ENCODE measurements around the gene KIF3A.
"Not testable (repeated sequence)": the region's sequence is repeated elsewhere in the genome, so short reads cannot be mapped to it uniquely, and the experiment has no call there.

The KIF3A gene

GRCh38 chr5:132704875-132705274 is 32.5 kb downstream of the KIF3A start:
- Histone ChIP-seq H3K36me3 (peaks cover 12 to 36% (median 27%) of the 10 kb centered on the region in 3 donors), H3K27ac (no peak overlapping the region), H3K27me3 (no peaks in the 10 kb centered on the region), H3K4me1 (no peaks in the 10 kb centered on the region), H3K4me3 (no peak overlapping the region), H3K9me3 (no peaks in the 10 kb centered on the region)
- TF ChIP-seq CTCF (IDR thresholded peaks at IDR 0.05) = no peak
- intact Hi-C loops (cut with DNase I; ENCODE audit: low total_unique reads) = no loop called here
- DNase-seq = no peak

- intact Hi-C loops (cut with DNase I; ENCODE audit: low total_unique reads) = no loop called here
- DNase-seq = no peak
- no peak overlapping the region for H3K27ac ChIP-seq
- H3K4me1 ChIP-seq = no peaks in the 10 kb centered on the region
- H3K9me3 ChIP-seq = no peaks in the 10 kb centered on the region
- no peak for TF ChIP-seq CTCF (IDR thresholded peaks at IDR 0.05)
- no peak overlapping the region for H3K4me3 ChIP-seq
- H3K36me3 ChIP-seq = peaks cover 14 to 64% (median 36%) of the 10 kb centered on the region in 3 donors
- H3K27me3 ChIP-seq = no peaks in the 10 kb centered on the region
Observed at GRCh38 chr5:132695956-132696355, 41.4 kb downstream of the KIF3A start.

- Histone ChIP-seq H3K9me3 (no peaks in the 10 kb centered on the region), H3K4me3 (no peak overlapping the region), H3K27me3 (no peaks in the 10 kb centered on the region), H3K36me3 (peaks cover 0 to 34% (median 12%) of the 10 kb centered on the region in 3 donors), H3K27ac (no peak overlapping the region), H3K4me1 (no peaks in the 10 kb centered on the region)
- TF ChIP-seq CTCF (IDR thresholded peaks at IDR 0.05) = no peak
- intact Hi-C loops (cut with DNase I; ENCODE audit: low total_unique reads) = no loop called here
- DNase-seq = no peak
Observed at GRCh38 chr5:132692632-132692967, 44.7 kb downstream of the KIF3A start.

- intact Hi-C loops (cut with DNase I; ENCODE audit: low total_unique reads); H3K9me3 ChIP-seq; H3K27ac ChIP-seq; H3K4me3 ChIP-seq; DNase-seq; H3K4me1 ChIP-seq; H3K27me3 ChIP-seq: not testable (repeated sequence)
- H3K36me3 ChIP-seq = peaks cover 0 to 30% (median 9%) of the 10 kb centered on the region in 3 donors
Observed at GRCh38 chr5:132691755-132692631, 45.4 kb downstream of the KIF3A start.

- Histone ChIP-seq H3K36me3 (peaks cover 0 to 23% (median 6%) of the 10 kb centered on the region in 3 donors), H3K27ac (no peak overlapping the region), H3K4me3 (no peak overlapping the region), H3K9me3 (no peaks in the 10 kb centered on the region), H3K4me1 (no peaks in the 10 kb centered on the region), H3K27me3 (no peaks in the 10 kb centered on the region)
- intact Hi-C loops (cut with DNase I; ENCODE audit: low total_unique reads) = no loop called here
- no peak for DNase-seq
- TF ChIP-seq CTCF (IDR thresholded peaks at IDR 0.05) = no peak
Observed at GRCh38 chr5:132690156-132690555, 47.2 kb downstream of the KIF3A start.

- DNase-seq = no peak
- no peak for TF ChIP-seq CTCF (IDR thresholded peaks at IDR 0.05)
- Histone ChIP-seq H3K27ac (no peak overlapping the region), H3K9me3 (no peaks in the 10 kb centered on the region), H3K4me3 (no peak overlapping the region), H3K36me3 (peaks cover 0 to 20% (median 3%) of the 10 kb centered on the region in 3 donors), H3K27me3 (no peaks in the 10 kb centered on the region), H3K4me1 (no peaks in the 10 kb centered on the region)
- intact Hi-C loops (cut with DNase I; ENCODE audit: low total_unique reads) = no loop called here
Observed at GRCh38 chr5:132689513-132689912, 47.8 kb downstream of the KIF3A start.
